NCI-H446 (cell line): ENCODE measurements around the gene CCL27.

Experiments used
- DNase-seq, 2 experiments: peaks; one replicate each; lab custom pipeline; 2025; lab: John Stamatoyannopoulos, UW

CCL27 gene

DNA sequence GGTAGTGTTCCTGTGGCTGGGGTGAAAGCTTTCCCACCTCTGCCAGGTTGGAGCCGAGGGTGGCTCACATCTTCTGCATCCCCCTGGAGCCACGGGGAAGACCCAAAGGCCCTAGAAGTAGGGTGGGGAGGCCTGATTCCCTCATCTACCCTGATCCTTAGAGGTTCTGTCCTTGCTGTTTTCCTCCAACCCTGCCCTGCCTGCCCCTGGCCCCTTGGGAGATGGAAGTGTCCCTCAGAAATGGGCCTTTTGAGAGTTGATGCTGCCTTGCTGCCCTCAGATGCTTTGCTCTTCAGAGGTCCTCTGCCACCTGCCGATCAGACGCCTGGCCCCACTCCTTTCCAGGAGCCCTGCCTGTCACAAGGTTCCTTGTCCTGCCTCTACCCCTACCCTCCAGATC, 22.4 kb upstream of the CCL27 start:
- DNase-seq: no peak

- no peak for DNase-seq
Measured at GRCh38 chr9:34684145-34684544, 21.7 kb upstream of the CCL27 start.

- no peak for DNase-seq
Measured at GRCh38 chr9:34675869-34676268, 13.4 kb upstream of the CCL27 start.

DNA sequence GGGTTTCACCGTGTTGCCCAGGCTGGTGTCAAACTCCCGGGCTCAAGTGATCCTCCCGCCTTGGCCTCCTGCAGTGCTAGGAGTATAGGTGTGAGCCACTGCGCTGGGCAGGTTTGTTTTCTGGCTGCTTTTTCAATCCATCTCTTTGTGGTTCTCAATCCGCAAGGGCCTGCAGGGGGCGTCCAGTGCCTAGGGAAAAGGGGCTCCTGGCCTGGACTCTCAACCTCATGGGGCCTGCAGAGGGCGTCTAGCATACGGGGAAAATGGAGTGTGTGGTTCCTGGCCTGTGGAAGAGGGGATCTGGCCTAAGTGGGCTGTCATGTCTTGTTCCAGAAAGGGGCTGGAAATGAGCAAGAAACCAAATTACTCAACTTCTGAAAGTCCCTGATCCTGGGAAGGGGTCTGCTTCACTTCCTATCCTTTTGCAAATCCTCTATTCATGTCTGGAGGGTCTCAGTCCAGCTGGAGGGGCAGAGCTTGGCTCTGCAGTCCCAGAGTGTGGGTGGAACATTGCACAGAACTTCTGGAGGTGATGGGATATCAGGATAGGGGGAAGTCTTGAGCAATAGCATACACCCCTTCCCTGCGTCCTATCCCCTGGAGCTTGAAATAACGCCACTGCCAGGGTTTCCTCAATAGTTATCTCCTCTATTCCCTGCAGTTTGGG, 12.7 kb upstream of the CCL27 start:
- DNase-seq: peak; percentile 74 to 81

DNA sequence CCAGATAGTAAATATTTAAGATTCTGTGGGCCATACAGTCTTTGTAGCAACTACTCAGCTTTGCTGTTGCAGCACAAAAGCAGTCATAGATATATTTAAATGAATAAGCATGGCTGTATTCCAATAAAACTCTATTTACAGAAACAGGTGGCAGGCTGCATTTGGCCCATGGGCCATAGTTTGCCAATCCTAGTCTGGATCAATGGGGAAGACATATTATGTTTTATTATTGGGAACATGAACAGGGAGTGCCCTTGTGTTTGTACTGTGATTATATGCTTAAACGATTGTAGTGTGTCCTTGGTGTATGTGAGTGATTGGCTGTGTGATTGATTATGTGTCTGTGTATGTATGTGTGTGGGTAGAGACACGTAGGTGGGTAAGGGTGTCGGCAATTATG, 12.0 kb upstream of the CCL27 start:
- no peak for DNase-seq

GRCh38 chr9:34671307-34671706, 8.8 kb upstream of the CCL27 start:
- DNase-seq: no peak

DNA sequence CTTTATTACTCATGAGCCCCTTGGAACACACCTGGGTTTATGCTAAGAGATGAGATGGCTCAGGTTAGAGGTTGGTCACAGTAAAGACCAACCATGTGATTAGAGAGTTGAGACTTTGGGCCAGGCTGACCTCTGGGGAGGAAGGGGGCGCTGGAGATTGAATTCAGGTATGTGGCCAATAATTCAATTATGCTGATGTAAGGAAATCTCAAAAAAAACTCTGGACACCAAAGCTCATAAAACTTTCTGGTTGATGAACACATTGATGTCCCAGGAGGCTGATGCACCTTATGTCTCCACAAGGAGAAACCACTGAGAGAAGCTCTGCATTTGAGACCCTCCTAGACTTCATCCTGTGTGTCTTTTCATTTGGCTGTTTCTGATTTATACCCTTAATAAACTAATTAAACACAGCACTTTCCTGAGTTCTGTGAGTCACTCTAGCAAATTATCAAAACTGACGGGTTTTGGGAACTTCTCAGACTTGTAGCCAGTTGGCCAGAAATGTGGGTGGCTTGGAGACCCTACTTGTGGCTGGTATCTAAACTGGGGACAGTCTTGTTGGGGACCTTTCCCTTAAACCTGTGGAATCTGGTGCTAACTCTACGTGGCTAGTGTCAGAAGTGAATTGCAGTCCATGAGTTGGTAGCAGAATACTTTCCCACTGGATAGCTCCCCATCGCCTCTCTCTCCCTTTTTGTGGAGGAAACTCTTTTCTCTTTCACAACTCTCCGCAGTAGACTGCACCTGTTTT, 7.5 kb upstream of the CCL27 start:
- DNase-seq: no peak

GRCh38 chr9:34665381-34666250, 3.2 kb upstream of the CCL27 start:
- DNase-seq: peak; percentile 51 to 85

DNA sequence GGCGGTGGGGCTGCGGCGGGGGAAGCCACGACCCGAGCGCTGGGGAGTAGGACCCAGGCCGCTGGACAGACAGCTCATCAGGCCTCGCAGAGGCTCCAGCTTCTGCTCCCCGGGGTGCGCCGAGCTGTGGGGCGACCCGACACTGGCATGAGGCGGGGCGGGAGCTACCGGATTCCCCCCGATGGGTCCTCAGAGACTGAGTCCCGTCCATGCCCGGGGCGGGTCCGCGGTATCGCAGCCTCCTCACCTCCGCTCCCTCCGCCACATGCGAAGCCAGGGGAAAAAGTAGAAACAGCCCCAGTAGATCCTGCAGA, 2.6 kb upstream of the CCL27 start:
- no peak for DNase-seq

GRCh38 chr9:34664281-34665066, 2.0 kb upstream of the CCL27 start:
- DNase-seq: peak; percentile 9 to 18

DNA sequence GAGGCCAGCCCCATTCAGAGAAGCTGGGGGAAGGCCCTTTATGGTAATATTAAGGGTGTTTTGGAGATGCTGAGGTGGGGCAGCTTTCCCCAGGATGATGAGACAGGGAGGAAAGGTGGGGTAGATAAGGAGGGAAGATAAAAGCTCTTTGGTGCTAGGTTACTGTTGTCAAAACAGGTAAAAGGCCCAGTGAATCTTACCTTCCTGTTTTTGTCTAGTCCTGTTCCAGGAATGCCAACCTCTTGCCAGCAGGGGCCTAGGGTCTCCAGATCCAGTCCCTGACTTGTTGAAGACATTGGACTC, 797 bp upstream of the CCL27 start:
- no peak for DNase-seq

DNA sequence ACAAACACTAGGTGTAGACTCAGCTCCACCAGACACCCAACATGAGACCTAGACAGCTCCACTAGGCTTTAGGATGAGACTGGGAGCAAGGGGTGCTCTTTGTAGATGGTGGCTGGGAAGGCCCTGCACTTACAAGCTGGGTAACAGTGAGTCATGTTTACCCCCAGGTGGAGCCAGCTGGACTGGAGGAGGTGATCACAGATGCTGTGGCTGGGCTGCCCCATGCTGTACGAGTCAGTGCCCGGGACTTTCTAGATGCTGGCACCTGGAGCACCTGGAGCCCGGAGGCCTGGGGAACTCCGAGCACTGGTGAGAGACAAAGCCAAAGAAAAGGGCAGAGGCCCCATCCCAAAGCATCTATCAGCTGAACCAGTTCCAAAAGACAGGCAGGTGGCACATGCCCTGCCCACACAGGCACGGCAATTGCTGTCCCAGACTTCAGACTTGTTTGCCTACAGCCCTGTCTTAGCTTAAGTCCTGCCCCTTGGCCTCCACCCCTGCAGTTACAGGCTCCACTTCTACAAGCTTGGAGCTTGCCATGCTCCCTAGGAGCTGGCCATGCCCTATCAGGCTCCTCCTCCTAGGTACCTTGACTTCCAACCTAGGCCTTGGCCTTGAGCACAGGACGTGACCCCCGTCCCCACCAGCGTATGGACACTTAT, 2.7 kb downstream of the CCL27 start:
- no peak for DNase-seq

DNA sequence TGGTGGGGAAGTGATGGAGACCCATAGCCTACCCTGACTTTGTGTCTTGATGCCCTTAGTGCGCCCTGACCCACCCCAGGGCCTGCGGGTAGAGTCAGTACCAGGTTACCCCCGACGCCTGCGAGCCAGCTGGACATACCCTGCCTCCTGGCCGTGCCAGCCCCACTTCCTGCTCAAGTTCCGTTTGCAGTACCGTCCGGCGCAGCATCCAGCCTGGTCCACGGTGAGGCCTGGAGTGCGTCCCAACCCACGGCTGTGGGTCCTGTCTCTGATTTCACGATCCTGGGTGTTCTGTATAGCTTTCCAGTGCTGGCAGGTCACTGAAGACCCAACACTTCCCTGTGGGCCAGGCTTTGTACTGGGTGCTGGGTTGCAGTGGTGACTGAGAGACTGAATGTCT, 4.0 kb downstream of the CCL27 start:
- no peak for DNase-seq

DNA sequence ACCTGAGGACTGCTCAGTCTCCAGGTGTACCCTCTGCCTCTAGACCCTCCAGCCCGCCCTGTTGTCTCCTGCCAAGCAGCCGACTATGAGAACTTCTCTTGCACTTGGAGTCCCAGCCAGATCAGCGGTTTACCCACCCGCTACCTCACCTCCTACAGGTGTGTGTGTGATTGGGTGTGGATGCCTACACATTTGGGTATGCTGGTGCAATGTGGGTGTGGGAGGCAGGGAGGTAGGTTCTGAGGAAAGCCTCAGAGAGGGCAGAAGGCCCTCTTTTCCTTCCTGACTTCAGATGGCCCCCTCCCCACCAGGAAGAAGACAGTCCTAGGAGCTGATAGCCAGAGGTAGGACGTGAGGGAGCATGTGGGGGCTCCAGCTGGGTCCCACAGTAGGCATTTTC, 5.5 kb downstream of the CCL27 start:
- no peak for DNase-seq

GRCh38 chr9:34655394-34655793, 7.1 kb downstream of the CCL27 start:
- DNase-seq: no peak

GRCh38 chr9:34654323-34655051, 8.0 kb downstream of the CCL27 start:
- peak; percentile 82 to 96 for DNase-seq

- no peak for DNase-seq
Measured at GRCh38 chr9:34653151-34654072, 9.0 kb downstream of the CCL27 start.

DNA sequence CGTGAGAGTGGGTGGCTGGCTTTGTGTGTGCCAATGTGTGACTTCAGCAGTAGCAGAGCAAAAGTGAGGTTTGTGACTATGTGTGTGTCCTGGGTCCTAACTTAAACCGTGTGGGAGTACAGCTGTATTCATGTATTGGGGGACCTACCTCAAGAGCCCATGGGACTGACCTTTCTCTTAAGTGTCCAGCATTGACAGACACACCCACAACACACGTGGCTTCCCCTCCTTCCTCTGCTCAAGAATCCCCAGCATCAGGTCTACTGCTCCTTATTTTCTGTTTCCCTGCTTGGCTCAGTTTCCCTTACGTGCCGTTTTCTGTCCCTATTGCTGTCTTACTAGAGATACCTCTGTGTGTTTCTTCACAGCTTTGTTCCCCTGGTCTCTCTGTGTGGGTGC, 9.9 kb downstream of the CCL27 start:
- DNase-seq: no peak

DNA sequence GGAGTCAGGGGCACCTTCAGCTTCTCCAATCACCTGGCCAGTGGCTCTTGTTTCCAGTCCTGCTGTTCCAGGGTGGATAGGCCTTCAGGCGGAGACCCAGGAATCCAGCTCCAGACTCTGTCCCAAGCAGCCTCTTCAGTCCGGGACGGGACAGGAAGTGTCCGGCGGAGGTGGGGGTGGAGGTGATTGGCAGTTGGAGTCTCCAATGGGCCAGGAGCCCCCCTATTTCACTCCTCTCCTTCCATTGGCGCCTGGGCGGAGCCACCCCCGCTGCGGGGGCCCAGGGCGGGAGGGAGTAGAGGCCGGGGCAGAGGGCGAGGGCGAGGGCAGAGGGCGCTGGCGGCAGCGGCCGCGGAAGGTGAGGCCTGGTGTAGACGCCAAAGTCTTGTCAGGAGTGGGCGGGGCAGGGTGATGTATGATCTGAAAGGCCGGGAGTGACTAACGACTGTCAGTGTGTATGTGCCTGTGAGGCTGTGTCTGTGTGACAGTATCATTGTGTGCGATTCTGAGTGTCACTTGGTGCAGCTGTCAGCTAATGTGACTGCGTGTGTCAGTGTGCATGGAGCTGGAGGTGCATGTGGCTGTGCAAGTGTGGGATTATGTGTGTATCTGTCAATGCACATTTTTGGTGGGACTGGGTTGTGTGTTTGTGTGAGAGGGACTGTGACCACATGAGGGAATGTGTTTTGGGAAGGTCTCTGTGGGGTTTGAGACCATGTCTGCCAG, 10.4 kb downstream of the CCL27 start, which contains the start of gene IL11RA:
TSS of gene IL11RA (plus strand) at position 310 of the 726 bp plus-strand sequence. CDS start 3,033 bp downstream, outside the sequence.
- DNase-seq: no peak
